Aorta (tissue), 4 donors: ENCODE data around the gene TMPRSS11D. TPM values are rescaled to one million over a fixed set of nuclear protein-coding genes. Genes with fewer than 3 reads are reported as not detected.

Source experiments
- polyA plus RNA-seq, 2 donors: library from polyadenylated mRNA; stranded (reverse); fragments of 200-250 nt; gene quantifications; one replicate each; pipeline ENCODE4 v1.2.3, GENCODE V29; 2013
- total RNA-seq, 2 donors: library from RNA; stranded (reverse); fragmentation: NEBNext Ultra II Directional; extraction: Animal tissue kit (Norgen Biotek cat#: 25700); gene quantifications; one replicate each; pipeline ENCODE4 v1.2.1, GENCODE V29; 2021
- donor health status: healthy with polysubstance abuse.
- donor health status: Bipolar disorder and iron deficiency.
- donor health status: DM: no; HTN: no; CAD: no.
- donor health status: DM: yes; HTN: yes; CAD: no.

The TMPRSS11D gene
- total and polyA plus RNA-seq, 4 donors: 0.13 to 2.5 TPM; not detected in 2

Other genes with a start within 250 kb of the TMPRSS11D start
- gene UBA6, start 182.8 kb downstream of the TMPRSS11D start, total RNA-seq: 10 to 100 TPM; 43.4 to 63.2 TPM
- 10 to 100 TPM in 1 of 2 donors, 1 to 10 TPM in 1; 9.4 to 11.2 TPM for gene UBA6, start 182.8 kb downstream of the TMPRSS11D start, polyA plus RNA-seq
- gene GNRHR, start 129.6 kb downstream of the TMPRSS11D start, total RNA-seq: not detected
- not detected for gene GNRHR, start 129.6 kb downstream of the TMPRSS11D start, polyA plus RNA-seq
- gene TMPRSS11A, start 79.5 kb upstream of the TMPRSS11D start, total RNA-seq: not detected
- under 1 TPM in 1 of 2 donors, not detected in 1; 0.08 TPM for gene TMPRSS11A, start 79.5 kb upstream of the TMPRSS11D start, polyA plus RNA-seq
- not detected for gene TMPRSS11F, start 245.9 kb upstream of the TMPRSS11D start, total RNA-seq
- not detected for gene TMPRSS11F, start 245.9 kb upstream of the TMPRSS11D start, polyA plus RNA-seq